Nephron progenitor cell (in vitro differentiated cells): ENCODE data around the gene HYLS1.

Source experiments
- DNase-seq: peaks from one replicate; pipeline ENCODE4 v3.0.0; 2021
- H3K27ac Mint-ChIP-seq: 2 replicates; pipeline ENCODE4 v1.8.0; 2021; ENCODE audit warnings: mild to moderate bottlenecking, moderate library complexity, mixed read lengths
- H3K27me3 Mint-ChIP-seq: 2 replicates; pipeline ENCODE4 v1.8.0; 2021; ENCODE audit warnings: mild to moderate bottlenecking, low read depth, mixed read lengths; ENCODE audit not compliant: poor library complexity
- H3K36me3 Mint-ChIP-seq: 2 replicates; pipeline ENCODE4 v1.8.0; 2021; ENCODE audit warnings: low read depth, mixed read lengths
- H3K4me1 Mint-ChIP-seq: 2 replicates; pipeline ENCODE4 v1.8.0; 2021; ENCODE audit warnings: mixed read lengths
- H3K4me3 Mint-ChIP-seq: 2 replicates; pipeline ENCODE4 v1.8.0; 2021; ENCODE audit warnings: mild to moderate bottlenecking, moderate library complexity, mixed read lengths
- H3K9me3 Mint-ChIP-seq: 2 replicates; pipeline ENCODE4 v1.8.0; 2021; ENCODE audit warnings: mild to moderate bottlenecking, moderate library complexity, mixed read lengths
- TF ChIP-seq, protein P1 (sequence below): fragments of 200-600 bp; sonication (generic); IDR thresholded peaks from 2 replicates; pipeline ENCODE4 v1.5.0; 2021; ENCODE audit warnings: antibody characterized with exemption

The HYLS1 gene

DNA sequence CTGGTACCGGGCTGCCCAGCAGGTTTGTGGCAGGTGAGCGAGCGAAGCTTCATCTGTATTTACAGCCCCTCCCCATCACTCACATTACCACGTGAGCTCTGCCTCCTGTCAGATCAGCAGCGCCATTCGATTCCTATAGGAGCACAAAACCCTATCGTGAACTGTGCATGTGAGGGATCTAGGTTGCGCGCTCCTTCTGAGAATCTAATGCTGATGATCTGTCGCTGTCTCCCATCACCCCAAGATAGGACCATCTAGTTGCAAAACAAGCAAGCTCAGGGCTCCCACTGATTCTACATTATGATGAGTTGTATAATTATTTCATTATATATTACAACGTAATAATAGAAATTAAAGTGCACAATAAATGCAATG is 42.6 kb downstream of the HYLS1 start:
- H3K27me3 Mint-ChIP-seq: peaks cover 10% of the 10 kb centered on the region
- no peaks in the 10 kb centered on the region for H3K36me3 Mint-ChIP-seq
- peaks cover 37% of the 10 kb centered on the region for H3K4me1 Mint-ChIP-seq
- DNase-seq: no peak
- no peaks in the 10 kb centered on the region for H3K9me3 Mint-ChIP-seq
- TF ChIP-seq, protein P1, sequence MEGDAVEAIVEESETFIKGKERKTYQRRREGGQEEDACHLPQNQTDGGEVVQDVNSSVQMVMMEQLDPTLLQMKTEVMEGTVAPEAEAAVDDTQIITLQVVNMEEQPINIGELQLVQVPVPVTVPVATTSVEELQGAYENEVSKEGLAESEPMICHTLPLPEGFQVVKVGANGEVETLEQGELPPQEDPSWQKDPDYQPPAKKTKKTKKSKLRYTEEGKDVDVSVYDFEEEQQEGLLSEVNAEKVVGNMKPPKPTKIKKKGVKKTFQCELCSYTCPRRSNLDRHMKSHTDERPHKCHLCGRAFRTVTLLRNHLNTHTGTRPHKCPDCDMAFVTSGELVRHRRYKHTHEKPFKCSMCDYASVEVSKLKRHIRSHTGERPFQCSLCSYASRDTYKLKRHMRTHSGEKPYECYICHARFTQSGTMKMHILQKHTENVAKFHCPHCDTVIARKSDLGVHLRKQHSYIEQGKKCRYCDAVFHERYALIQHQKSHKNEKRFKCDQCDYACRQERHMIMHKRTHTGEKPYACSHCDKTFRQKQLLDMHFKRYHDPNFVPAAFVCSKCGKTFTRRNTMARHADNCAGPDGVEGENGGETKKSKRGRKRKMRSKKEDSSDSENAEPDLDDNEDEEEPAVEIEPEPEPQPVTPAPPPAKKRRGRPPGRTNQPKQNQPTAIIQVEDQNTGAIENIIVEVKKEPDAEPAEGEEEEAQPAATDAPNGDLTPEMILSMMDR: no peak
- no peak overlapping the region for H3K27ac Mint-ChIP-seq
- no peak overlapping the region for H3K4me3 Mint-ChIP-seq

DNA sequence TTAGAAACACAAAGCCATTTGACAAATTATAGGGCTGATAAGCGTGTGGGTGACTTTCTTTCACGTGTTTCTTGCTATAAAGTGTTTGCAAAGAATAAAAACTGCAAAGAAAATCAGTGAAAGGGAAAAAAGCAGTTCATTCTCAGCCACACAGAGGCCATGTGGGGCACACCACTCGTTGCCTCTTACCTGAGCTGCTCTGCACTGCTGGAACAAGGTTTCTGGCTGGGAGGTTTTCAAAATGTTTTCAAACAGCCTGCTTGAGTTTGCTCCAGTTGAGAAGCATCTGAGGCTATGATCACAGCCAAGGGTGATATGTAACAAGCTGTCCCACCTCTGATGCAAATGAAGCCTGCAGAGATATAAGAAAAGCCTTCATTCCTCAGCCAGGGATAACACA is 43.6 kb downstream of the HYLS1 start:
- Mint-ChIP-seq H3K27me3 (peaks cover 10% of the 10 kb centered on the region), H3K36me3 (no peaks in the 10 kb centered on the region), H3K4me1 (peaks cover 34% of the 10 kb centered on the region), H3K27ac (no peak overlapping the region), H3K9me3 (no peaks in the 10 kb centered on the region), H3K4me3 (no peak overlapping the region)
- TF ChIP-seq, protein P1: no peak
- no peak for DNase-seq

DNA sequence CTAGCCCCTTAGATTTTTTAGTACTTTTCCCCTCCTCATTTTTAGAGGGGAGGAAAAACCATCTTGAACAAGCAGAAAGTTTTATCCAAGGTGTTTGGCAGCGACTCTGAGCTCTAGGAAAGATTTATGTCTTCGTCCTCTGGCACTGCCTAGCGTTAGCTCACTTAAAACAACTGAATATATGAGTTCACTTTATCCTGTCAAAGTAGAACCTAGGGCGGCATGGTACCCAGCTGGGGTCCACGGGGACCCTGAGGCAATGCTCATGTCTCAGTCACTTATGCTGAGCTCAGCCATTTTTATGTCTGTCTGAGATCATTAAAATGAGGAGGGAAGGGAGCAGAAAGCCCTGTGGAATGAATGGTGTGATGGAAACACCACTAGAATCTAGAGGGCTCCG is 44.2 kb downstream of the HYLS1 start:
- DNase-seq: no peak
- Mint-ChIP-seq H3K36me3 (no peaks in the 10 kb centered on the region), H3K4me3 (no peak overlapping the region), H3K27me3 (peaks cover 10% of the 10 kb centered on the region), H3K4me1 (peaks cover 32% of the 10 kb centered on the region), H3K9me3 (no peaks in the 10 kb centered on the region), H3K27ac (no peak overlapping the region)
- TF ChIP-seq, protein P1: no peak

DNA sequence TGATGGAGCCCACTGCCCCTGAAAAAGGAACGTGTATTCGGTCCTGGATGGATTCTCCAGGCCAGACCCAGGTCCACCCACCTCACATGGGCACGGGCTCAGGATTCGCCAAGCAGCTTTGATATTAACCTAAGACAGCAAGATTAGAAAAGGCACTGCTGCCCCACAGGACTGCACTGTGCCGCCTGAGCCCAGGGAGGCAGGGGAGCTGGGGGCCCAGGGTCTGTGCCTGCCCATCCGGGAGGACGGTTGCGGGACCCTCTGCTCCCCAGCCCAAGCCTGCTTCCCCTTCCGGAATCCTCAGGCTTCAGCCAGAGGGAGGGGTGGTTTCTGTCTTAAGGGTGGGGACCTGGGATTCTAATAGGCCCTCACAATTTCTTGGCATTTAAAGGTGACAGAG is 44.8 kb downstream of the HYLS1 start:
- Mint-ChIP-seq H3K4me1 (peaks cover 27% of the 10 kb centered on the region), H3K27ac (no peak overlapping the region), H3K4me3 (no peak overlapping the region), H3K9me3 (no peaks in the 10 kb centered on the region), H3K36me3 (no peaks in the 10 kb centered on the region), H3K27me3 (peaks cover 10% of the 10 kb centered on the region)
- TF ChIP-seq, protein P1: no peak
- DNase-seq: no peak

DNA sequence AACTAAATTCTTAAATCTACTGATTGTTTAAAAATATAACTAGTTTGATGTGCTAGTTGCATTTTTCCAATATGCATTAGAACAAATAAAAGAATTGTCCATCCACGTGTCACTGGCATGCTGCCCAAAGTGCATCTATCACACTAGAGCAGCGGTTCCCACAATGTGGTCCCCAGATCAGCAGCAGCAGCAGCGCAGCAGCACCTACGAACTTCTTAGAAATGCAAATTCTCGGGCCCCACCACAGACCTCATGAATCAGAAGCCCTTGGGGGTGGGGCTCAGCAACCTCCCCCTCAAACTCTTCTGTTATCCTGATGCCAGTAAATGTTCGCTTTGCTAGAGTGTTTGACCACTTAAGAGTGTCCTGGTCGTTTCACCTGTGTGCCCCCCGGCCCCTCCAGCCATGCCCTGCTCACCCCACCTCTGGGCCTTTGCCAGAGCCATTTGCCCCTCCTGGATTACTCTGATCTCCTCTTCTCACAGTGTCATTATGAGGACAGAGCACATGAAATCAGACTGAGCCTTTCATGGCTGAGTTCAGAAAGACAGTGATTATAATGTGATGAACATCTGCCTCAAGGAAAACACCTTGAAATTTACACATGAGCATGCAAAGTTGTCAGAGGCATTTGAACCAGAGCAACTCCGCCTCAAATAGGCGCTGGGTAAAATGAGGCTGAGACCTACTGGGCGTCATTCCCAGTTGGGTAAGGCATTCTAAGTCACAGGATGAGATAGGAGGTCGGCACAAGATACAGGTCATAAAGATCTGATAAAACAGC is 45.8 kb downstream of the HYLS1 start:
- Mint-ChIP-seq H3K27me3 (peaks cover 10% of the 10 kb centered on the region), H3K4me1 (peaks cover 27% of the 10 kb centered on the region), H3K4me3 (no peak overlapping the region), H3K36me3 (no peaks in the 10 kb centered on the region), H3K9me3 (no peaks in the 10 kb centered on the region), H3K27ac (no peak overlapping the region)
- no peak for DNase-seq
- TF ChIP-seq, protein P1: no peak

DNA sequence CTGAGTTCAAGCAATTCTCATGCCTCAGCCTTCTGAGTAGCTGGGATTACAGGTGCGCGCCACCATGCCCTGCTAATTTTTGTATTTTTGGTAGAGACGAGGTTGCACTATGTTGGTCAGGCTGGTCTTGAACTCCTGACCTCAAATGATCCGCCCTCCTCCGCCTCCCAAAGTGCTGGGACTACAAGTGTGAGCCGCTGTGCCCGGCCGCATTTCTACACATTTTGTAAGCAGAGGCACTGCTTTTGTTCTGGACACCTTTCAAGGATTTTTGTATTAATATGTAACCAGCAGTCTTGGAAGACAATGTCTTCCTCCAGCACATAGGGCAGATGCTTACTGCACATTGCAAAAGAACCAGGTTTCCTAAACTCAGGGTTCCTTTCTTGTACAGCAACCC is 47.0 kb downstream of the HYLS1 start:
- H3K4me1 Mint-ChIP-seq: peaks cover 35% of the 10 kb centered on the region

More for the DNA sequence above, 47.0 kb downstream of the HYLS1 start:
- DNase-seq: no peak
- no peaks in the 10 kb centered on the region for H3K9me3 Mint-ChIP-seq
- TF ChIP-seq, protein P1: no peak
- no peaks in the 10 kb centered on the region for H3K36me3 Mint-ChIP-seq
- no peak overlapping the region for H3K27ac Mint-ChIP-seq
- H3K27me3 Mint-ChIP-seq: peaks cover 10% of the 10 kb centered on the region
- no peak overlapping the region for H3K4me3 Mint-ChIP-seq
